Right ventricle myocardium inferior (tissue), 1 donor: ENCODE measurements around the gene MTFMT. TPM values are rescaled to one million over a fixed set of nuclear protein-coding genes. Genes with fewer than 3 reads are reported as not detected.

Experiments used
- ATAC-seq: fragments of 200-7000 bp; cut with Tn5 transposase; one replicate; pipeline ENCODE4 v1.9.1; 2020; ENCODE audit warnings: mild to moderate bottlenecking, moderate library complexity
- DNase-seq: peaks from one replicate; pipeline ENCODE4 v3.0.0; 2021; ENCODE audit errors: missing footprints
- intact Hi-C: fragments of 100-400 bp; cut with DNase I; formaldehyde crosslinking; loops from one replicate; pipeline ENCODE4 v1.11.0; 2022
- total RNA-seq: library from RNA; stranded (reverse); fragmentation: NEBNext Ultra II Directional; extraction: Animal tissue kit (Norgen Biotek cat#: 25700); gene quantifications from one replicate; pipeline ENCODE4 v1.2.1, GENCODE V29; 2021
- donor health status: DM: no; HTN: yes; CAD: no; lungs with severe emphysema.

Gene MTFMT
- total RNA-seq, 1 donor from 2014 or later = 18.7 TPM

DNA sequence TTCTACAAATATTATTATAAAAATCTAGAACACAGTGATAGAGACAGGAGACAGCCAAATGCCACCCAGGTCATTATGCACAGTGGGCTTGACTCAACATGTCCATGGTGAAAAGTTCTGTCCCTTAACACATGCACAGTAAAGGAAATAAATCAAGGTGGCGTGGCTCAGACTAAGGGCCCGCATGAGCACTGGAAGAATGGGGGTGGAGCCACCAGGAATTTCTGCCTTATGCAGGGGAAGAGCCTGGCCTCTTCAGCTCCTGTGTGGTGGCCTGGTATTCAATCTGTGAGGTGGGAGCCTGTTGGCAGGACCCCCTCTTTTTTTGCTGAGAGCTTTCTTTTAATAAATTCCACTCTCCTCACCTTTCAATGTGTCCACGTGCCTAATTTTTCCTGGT, 22.6 kb downstream of the MTFMT start:
- DNase-seq = no peak
- intact Hi-C loops = no loop called here
- ATAC-seq = no peak

DNA sequence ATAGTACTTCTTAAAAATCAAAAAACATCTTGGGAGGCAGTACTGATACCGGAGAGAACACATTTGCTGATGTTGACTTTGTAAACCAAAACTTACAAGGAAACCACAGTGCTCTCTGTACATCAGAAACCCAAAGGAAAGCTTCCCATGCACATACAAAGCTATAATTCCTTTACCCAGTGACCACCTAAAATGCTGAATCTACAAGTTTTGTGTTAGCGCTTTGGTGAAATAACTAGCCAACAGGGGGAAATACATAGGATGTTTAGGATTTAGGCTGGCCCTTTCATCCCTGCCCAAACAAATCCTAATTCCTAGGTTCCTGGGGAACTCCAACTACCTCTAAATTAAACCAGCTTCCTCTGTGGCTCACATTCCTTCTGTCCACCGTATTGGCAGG, 24.4 kb downstream of the MTFMT start:
- ATAC-seq (no peak), DNase-seq (no peak)
- intact Hi-C loops = no loop called here

DNA sequence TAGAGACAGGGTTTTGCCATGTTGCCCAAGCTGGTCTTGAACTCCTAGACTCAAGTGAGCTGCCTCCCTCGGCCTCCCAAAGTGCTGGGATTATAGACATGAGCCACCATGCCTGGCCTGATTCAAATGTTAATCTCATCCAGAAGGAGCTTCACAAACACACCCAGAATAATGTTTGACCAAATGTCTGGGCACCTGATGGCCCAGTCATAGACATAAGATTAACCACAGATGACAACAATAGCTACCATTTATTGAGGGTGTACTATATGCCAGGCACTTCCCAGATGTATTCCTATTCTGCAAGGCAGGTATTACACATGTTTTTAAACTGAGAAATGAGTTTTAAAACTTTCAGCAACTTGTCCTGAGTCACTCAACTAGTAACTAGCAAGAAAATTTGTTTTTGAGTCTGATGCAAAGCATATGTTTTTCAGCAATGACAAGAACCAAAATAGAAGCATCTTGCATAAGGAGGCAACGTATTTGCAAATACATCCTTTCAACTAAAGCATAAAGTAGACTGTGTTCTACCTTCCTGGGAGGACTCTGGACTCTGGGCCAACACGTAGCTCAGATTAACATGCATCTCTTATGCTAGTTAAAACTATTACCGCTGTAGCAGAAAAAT, 31.6 kb downstream of the MTFMT start:
- no peak for ATAC-seq
- intact Hi-C loops = no loop called here

DNA sequence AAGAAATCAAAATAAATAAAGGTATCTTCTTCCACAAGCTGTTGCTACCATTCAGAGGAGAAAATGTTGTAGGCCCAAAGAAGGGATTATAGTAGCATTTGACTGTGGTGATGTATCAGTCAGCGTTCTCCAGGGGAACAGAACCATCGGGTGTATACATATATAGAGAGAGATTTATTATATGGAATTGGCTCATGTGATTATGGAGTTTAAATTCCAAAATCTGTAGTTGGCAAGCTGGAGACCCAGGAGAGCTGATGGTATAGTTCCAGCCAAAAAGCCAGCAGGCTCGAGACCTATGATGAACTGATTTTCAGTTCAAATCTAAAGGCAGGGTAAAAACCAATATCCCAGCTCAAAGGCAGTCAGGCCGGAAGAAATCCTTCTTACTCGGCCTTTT, 32.4 kb downstream of the MTFMT start:
- intact Hi-C loops = no loop called here
- DNase-seq (no peak), ATAC-seq (no peak)

More for the DNA sequence above, 31.6 kb downstream of the MTFMT start:
- DNase-seq = no peak

DNA sequence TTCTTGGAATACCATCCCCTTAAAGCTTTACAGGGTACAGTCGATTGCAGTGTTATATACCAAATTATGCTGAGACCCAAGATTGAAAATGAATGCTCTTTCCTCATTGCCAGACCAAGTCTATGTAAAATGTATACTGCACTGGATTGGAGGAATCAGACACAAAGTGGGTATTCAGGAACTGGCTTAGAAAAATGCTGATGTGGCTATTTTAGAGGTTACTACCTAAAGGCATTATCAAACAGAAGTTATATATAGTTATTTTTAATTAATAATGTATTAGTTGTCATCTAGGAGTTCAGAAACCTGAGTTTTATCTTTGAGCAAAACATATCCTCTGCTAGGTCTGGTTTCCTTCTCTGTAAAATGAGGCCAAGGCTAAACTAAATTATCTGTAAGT, 36.1 kb downstream of the MTFMT start:
- ATAC-seq = no peak
- intact Hi-C loops = no loop called here
- DNase-seq = no peak

DNA sequence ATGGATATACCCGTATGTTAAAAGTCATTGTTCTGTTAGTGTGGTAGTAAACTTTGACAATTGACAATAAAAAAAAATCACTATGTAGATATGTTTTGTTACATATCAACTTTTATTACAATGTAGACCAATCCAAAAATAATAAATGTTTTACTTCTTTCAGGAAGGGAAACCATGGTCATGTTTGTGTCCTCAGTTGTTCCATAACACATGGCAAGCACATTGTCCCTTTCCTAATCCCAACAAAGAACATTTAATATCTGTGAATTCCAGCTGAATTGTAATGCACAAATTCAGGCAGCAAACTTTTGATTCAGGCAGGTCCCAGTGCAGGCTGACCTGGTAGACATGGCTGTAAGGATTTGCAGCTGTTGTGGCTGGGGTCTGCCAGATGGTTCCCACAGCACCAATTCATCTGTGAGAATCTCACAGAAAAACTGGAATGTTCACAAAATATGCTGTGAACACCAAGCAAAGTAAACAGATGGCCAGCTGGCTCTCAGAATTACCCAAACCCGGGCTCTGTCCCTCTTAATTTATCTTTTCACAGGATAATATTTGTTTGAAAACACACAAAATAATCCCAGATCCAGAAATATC, 37.8 kb downstream of the MTFMT start:
- no peak for DNase-seq
- ATAC-seq = no peak
- intact Hi-C loops = no loop called here

DNA sequence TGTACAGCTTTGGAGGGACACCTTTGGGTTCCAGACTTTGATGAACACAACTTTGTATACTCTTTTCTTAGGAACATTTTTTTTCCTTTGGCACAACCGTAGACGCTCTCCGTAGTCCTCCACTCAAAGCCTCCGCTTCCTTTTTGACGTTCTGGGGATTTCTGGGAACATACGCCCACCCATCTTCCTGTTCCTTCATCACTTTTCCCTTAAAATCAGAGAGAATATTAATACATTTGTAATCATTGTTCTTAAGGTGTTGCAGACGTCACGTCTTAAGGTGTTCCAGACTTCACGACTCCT, 39.3 kb downstream of the MTFMT start:
- DNase-seq = no peak
- intact Hi-C loops = no loop called here
- ATAC-seq = peak; percentile 20

DNA sequence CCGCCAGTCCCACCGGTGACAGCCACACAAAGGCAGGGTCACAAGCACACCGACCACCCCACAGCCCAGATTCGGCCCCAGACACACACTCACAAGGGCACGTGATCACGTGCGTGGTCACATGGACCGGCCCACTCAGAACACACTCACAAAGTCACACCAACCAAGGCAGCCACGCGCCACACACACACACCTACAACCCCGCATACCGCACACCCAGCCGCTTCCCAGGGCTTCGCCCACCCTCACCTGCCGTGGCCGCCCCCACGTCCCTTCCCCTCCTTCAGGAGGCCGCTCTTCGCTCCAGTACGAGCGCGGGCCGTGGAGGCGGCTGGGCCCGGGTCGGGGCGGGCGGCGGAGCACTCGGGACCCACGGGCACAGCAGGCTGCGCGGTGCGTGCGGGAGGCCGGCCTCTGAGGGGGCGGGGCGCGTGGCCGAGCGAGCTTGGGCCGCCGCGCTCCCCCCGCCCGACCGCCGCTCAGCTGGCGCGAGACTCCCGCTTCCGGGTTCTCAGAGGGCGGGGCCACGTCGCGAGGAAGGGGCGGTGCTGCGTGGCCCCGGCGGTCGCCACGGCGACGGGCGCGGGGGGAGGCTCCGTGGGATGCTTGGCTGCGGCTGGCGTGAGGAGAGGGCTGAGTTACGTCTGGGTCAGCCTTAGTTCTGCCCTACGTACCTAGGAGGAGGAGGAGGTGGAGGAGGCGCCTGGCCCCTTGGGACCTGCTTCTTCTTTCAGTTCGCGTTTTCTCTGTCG, 39.8 kb downstream of the MTFMT start, which contains the start of gene SPG21:
TSS of gene SPG21 (minus strand) at position 499 of the 752 bp plus-strand sequence. CDS start 6,345 bp downstream, outside the sequence.
- ATAC-seq (peak; percentile 96), DNase-seq (peak; percentile 97)
- intact Hi-C loops = loop anchor here (10.0 kb wide), 1 partner anchor 135 kb away; no protein-coding TSS in a partner anchor

DNA sequence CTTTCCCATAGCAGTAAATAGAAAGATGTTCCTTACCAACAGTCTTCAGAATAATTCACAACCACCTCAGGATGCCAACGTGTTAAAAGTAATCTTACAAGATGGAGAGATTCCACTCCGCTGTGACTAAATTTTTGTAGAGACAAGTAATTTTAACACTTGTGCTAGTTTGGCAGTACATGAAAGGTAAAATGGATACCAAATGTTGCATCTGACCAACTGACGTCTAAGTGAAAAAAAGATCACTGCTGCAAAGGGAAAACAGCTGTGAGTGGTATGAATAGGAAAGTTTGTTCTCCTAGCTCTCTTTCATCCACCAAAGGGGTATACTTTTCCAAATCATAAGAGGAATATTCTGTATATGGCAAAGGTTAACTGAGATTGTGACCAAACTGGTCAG, 42.3 kb downstream of the MTFMT start:
- intact Hi-C loops = loop anchor here (10.0 kb wide), 1 partner anchor 132 kb away; no protein-coding TSS in a partner anchor
- ATAC-seq = no peak

DNA sequence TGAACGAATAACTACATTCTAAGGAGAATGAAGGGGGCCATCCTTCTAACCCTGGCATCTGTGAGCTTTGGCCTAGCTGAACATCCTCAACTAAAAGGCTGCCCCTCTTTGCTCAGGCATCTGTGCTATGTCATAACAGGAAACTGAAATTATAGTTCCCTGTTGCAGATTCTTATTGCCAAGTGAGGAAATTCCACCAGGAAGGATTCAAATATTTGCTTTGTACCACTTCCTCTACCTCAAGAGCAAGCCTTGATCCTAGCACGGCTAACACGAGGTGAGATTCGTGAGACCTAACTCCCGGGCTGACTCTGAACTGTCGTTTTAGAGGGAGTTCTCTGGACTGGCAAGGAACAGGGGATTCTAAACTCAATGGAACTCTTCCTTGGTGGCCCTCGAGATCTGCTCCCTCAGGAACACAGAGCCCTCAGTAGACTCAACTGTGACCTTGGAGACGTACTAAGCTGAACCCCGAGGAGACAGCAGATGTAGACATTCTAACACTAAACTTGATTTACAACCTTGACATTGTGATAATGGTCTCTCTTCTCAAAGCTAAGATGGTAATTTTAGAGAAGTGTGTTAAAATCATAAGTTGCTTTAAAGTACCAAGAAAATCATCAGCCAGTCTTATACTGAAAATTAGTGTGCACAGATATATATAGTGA, 43.9 kb downstream of the MTFMT start:
- intact Hi-C loops = loop anchor here (10.0 kb wide), 1 partner anchor 131 kb away; no protein-coding TSS in a partner anchor
- DNase-seq (no peak), ATAC-seq (no peak)

More for the DNA sequence above, 42.3 kb downstream of the MTFMT start:
- DNase-seq = no peak

DNA sequence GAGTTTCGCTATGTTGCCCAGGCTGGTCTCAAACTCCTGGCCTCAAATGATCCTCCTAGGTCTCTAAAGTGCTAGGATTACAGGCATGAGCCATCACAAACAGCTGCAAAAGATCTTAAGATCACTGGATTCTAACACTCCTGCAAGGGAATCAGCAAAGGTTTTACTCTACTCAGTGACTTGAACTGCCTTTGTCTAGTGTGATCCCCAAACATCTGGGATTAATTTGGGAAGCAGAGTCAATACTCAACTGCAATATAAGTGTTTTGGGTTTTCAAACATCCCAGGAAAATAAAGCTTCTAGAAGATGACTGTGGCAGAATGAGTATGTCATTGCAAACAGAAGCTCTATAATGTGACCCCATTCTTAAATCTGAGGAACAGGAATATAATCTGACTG, 47.0 kb downstream of the MTFMT start:
- DNase-seq (no peak), ATAC-seq (no peak)
- intact Hi-C loops = loop anchor here (10.0 kb wide), 1 partner anchor 128 kb away; no protein-coding TSS in a partner anchor

DNA sequence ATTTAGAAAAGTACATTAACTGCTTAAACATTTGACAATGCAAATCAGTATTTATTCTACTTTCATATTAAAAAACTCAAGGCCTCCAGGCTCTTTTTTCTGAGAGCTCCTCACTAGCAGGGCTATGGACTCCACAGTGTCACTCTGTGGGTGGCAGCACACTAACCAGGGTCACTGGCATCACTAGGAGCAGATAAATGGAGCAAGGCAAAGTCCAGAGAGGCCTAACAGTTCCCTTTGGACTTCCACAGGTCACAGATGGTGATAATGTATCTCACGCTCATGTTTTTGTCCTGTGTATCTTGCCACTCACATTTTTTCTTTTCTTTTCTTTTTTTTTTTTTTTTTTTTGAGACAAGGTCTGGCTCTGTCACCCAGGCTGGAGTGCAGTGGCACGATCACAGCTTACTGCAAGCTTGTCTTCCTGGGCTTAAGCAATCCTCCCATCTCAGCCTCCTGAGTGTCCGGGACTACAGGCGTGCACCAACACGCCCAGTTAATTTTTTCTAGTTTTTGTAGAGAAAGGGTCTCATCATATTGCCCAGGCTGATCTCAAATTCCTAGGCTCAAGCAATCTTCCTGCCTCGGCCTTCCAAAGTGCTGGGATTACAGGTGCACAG, 47.5 kb downstream of the MTFMT start:
- intact Hi-C loops = loop anchor here (10.0 kb wide), 1 partner anchor 127 kb away; no protein-coding TSS in a partner anchor
- ATAC-seq (no peak), DNase-seq (no peak)

DNA sequence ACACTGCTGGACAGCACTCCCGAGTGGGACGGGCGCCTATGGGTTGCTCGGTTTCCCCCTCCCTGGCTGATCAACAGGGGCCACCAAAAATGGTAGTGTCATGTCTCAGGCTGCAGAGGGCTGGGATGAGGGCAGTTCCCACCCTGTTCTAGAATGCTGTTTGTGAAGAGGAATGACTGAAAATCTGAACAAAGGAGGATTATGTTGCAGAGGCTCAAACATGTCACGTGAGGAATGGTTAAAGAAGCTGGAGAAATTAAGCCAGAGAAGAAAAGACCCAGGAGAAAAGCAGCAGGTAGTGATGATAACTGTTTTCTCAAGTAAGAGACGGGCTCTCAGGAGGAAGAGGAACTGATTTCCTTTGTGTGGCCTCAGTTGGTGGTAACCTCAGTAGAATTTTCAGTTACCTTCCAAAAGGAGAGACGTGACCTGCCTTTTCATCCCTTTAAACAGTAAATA, 50.2 kb downstream of the MTFMT start:
- ATAC-seq (no peak), DNase-seq (no peak)
- intact Hi-C loops = no loop called here

DNA sequence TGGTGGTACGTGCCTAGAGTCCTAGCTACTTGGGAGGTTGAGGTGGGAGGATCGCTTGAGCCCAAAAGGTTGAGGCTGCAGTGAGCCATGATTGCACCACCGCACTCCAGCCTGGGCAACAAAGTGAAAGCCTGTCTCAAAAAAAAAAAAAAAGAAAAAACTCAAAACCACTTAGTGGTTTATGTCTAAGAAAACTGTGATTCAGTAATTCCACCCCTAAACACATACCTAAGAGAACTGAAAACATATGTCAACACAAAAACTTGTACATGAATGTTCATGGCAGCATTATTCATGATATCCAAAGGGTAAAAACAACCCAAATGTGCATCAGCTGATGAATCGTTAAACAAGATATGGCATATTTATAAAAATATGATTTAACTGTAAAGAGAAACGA, 54.0 kb downstream of the MTFMT start:
- intact Hi-C loops = no loop called here
- no peak for ATAC-seq
- DNase-seq = no peak

DNA sequence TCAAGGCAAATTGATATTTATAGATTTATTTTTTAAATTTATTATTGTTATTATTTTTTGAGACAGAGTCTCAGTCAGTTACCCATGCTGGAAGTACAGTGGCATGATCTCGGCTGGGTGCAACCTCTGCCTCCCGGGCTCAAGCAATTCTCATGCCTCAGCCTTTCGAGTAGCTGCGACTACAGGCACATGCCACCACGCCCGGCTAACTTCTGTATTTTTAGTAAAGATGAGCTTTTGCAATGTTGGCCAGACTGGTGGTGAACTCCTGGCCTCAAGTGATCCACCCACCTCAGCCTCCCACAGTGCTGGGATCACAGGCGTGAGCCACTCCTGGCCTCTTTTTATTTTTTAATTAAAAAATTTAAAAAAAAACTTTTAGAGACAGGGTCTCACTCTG, 58.7 kb downstream of the MTFMT start:
- ATAC-seq (no peak), DNase-seq (no peak)
- intact Hi-C loops = no loop called here

DNA sequence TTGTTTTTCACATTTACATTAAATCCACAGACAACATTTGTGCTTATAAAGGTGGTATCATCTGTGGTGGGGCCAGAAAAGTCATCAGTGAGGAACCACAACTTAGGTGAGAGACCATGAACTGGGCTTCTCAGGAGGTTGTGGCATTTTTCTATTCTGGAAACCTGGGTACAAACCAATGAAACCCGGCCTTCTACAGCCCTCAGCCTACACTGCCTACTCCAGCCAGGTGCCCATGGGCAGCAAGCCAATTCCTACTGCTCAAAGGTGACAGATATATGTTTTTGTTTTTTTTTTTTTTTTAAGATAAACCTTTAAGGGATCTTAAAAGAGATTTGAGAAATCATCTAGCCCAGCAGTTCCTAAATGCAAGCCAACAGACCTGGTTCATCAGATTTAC, 60.0 kb downstream of the MTFMT start:
- DNase-seq (no peak), ATAC-seq (no peak)
- intact Hi-C loops = no loop called here

DNA sequence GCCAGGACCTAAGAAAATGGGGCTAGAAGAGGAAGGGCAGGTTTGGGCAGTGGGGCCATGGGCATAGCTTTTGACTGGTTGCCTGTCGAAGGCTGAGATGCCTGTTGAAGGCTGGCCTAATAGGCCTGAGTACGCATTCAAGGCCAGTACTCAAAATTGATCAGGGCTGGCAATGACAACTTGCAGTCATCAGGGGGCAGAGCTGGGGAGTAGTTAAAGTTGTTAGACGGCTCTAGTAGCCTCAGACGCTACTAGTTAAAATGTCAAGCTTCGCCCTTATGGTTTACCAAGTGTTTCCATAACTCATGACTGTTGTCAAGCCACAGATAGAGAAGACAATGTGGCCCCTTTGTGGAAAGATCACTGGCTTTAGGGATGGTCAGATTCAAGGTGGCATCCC, 68.4 kb downstream of the MTFMT start:
- DNase-seq (no peak), ATAC-seq (no peak)
- intact Hi-C loops = no loop called here

DNA sequence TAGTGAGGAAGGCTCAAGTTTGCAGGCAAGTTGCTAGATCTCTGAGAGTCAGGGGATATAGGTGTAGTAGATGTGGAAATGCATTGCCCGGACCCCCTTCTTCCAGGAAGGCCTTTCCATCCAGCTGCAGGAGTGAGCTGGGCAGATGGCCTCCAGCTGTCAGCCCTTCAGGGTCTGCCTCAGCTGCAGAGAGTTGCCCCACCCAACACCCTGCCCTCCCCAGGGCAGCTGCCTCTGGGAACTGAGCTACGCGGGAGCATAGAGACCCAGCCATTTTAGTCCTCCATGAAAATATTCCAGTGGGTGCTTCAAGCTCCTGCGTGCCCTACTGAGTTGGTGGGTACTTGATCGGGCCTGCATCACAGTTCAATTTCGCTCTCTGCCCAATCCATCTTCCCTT, 69.3 kb downstream of the MTFMT start:
- no peak for ATAC-seq

DNA sequence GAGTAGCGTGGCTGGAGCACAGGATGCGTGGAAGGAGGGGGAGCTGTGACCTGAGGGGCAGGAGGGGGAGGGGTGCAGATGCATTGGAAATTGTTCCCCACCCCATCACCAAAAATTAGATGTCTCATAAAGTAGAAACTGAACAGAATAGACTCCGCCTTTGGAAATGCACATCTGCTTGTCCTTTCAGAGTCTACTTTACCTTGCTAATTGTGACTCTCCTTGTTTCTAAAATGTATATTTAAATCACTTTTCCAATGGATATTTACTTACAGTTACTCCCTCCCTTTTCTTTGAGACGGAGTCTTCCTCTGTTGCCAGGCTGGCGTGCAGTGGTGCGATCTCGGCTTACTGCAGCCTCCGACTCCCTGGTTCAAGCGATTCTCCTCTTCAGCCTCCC, 70.3 kb downstream of the MTFMT start:
- no peak for ATAC-seq
- DNase-seq = no peak
- intact Hi-C loops = no loop called here

More for the DNA sequence above, 69.3 kb downstream of the MTFMT start:
- DNase-seq = no peak
- intact Hi-C loops = no loop called here
